H1 (cell line): ENCODE measurements around the gene C1orf116. TPM values are rescaled to one million over a fixed set of nuclear protein-coding genes. Genes with fewer than 3 reads are reported as not detected.

Experiments
- CTCF ChIA-PET: fragments of 300-600 bp; sonication (Branson Sonifier 250); formaldehyde crosslinking; loops from one replicate; lab custom pipeline; 2021; ENCODE audit not compliant: partially characterized antibody; lab: Charles Lee
- POLR2A ChIA-PET: fragments of 300-600 bp; sonication (Branson Sonifier 250); formaldehyde crosslinking; loops from one replicate; lab custom pipeline; 2021; ENCODE audit warnings: inconsistent platforms; ENCODE audit not compliant: partially characterized antibody; lab: Charles Lee
- DNase-seq, 2 experiments: peaks; one replicate each; pipeline versions ENCODE4 v3.0.0 to v3.0.0-alpha.2; 2010 to 2022; ENCODE audit warnings: low spot score in 2 of 2, low read depth in 1 of 2, mixed read lengths in 1 of 2
- FAIRE-seq: peaks from 2 replicates; lab custom pipeline; 2011; peaks lifted over from hg19 to GRCh38; lab: Jason Lieb, UNC
- H2AFZ ChIP-seq: 2 replicates; pipeline ENCODE4 v1.8.1; 2012; ENCODE audit warnings: low read length, inconsistent platforms
- H2AK5ac ChIP-seq: 2 replicates; pipeline ENCODE4 v1.6.1; 2013; ENCODE audit warnings: low read depth, low read length
- H2BK120ac ChIP-seq: replicated peaks from 2 replicates; pipeline ENCODE3; 2013; ENCODE audit warnings: low read depth, low read length, inconsistent platforms
- H2BK12ac ChIP-seq: 2 replicates; pipeline ENCODE4 v1.6.1; 2013; ENCODE audit warnings: low read depth, low read length
- H2BK15ac ChIP-seq: 2 replicates; pipeline ENCODE4 v1.6.1; 2013; ENCODE audit warnings: low read length
- H2BK20ac ChIP-seq: 2 replicates; pipeline ENCODE4 v1.6.1; 2013; ENCODE audit warnings: low read length
- H2BK5ac ChIP-seq: 2 replicates; pipeline ENCODE4 v1.6.1; 2013; ENCODE audit warnings: low read depth, low read length
- H3K14ac ChIP-seq: 2 replicates; pipeline ENCODE4 v1.6.1; 2013; ENCODE audit warnings: inconsistent platforms; ENCODE audit not compliant: insufficient read length
- H3K18ac ChIP-seq: 2 replicates; pipeline ENCODE4 v1.6.1; 2013; ENCODE audit warnings: low read length; ENCODE audit errors: extremely low read depth
- H3K23ac ChIP-seq: 2 replicates; pipeline ENCODE4 v1.6.1; 2013; ENCODE audit warnings: inconsistent platforms; ENCODE audit not compliant: insufficient read length
- H3K23me2 ChIP-seq: 2 replicates; pipeline ENCODE4 v1.6.1; 2013; ENCODE audit warnings: low read depth, low read length
- H3K27ac ChIP-seq: 2 replicates; pipeline ENCODE4 v1.6.1; 2011; ENCODE audit warnings: low read depth, low read length, inconsistent platforms
- H3K27me3 ChIP-seq, 4 experiments: replicated peaks in 1 of 4; 1 replicate in 1 of 4; 2 replicates in 3 of 4; pipeline versions ENCODE4 v1.6.1 to v1.8.1; 2011 to 2013; ENCODE audit warnings: low read length in 3 of 4, mild to moderate bottlenecking in 3 of 4, inconsistent platforms in 2 of 4, mixed read lengths in 2 of 4, moderate library complexity in 1 of 4; ENCODE audit not compliant: control insufficient read depth in 3 of 4, insufficient read depth in 3 of 4; ENCODE audit errors: extremely low read depth in 1 of 4
- H3K36me3 ChIP-seq, 4 experiments: 2 replicates each; pipeline versions ENCODE4 v1.6.1 to v1.8.1; 2011 to 2013; ENCODE audit warnings: mild to moderate bottlenecking in 4 of 4, low read length in 3 of 4, moderate library complexity in 2 of 4, control low read depth in 1 of 4, inconsistent platforms in 1 of 4; ENCODE audit not compliant: insufficient read depth in 4 of 4, control insufficient read depth in 2 of 4
- H3K4ac ChIP-seq: replicated peaks from 2 replicates; pipeline ENCODE3; 2013; ENCODE audit warnings: low read length, low read depth, mixed read lengths, inconsistent platforms; ENCODE audit not compliant: insufficient read length
- H3K4me1 ChIP-seq, 4 experiments: replicated peaks in 1 of 4; 1 replicate in 1 of 4; 2 replicates in 3 of 4; pipeline versions ENCODE4 v1.6.1 to v1.8.1; 2011 to 2013; ENCODE audit warnings: low read length in 3 of 4, inconsistent platforms in 2 of 4, mixed read lengths in 1 of 4; ENCODE audit not compliant: insufficient read depth in 4 of 4, control insufficient read depth in 3 of 4
- H3K4me2 ChIP-seq, 2 experiments: 2 replicates each; pipeline versions ENCODE4 v1.6.1 to v1.8.1; 2011 to 2013; ENCODE audit warnings: low read depth in 2 of 2, low read length in 2 of 2, control low read depth in 1 of 2, inconsistent platforms in 1 of 2, mild to moderate bottlenecking in 1 of 2; ENCODE audit not compliant: insufficient read depth in 1 of 2
- H3K4me3 ChIP-seq, 4 experiments: fragments of 200-600, 300-600 bp in 1 of 4; sonication (generic), shearing (Covaris generic), sonication (Bioruptor Twin) in 1 of 4; 2 replicates each; pipeline versions ENCODE4 v1.5.1 to v1.8.1; 2011 to 2016; ENCODE audit warnings: low read length in 4 of 4, low read depth in 3 of 4, control low read depth in 2 of 4, inconsistent platforms in 2 of 4, mild to moderate bottlenecking in 2 of 4, mixed read lengths in 1 of 4, moderate library complexity in 1 of 4; ENCODE audit not compliant: insufficient read depth in 2 of 4; ENCODE audit errors: extremely low read depth in 1 of 4
- H3K56ac ChIP-seq: replicated peaks from 2 replicates; pipeline ENCODE3; 2013; ENCODE audit warnings: low read depth, mild to moderate bottlenecking, mixed read lengths, low read length, inconsistent platforms; ENCODE audit not compliant: insufficient read length
- H3K79me1 ChIP-seq: 2 replicates; pipeline ENCODE4 v1.6.1; 2013; ENCODE audit warnings: low read depth, low read length, control low read depth
- H3K79me2 ChIP-seq, 2 experiments: 2 replicates each; pipeline versions ENCODE4 v1.6.1 to v1.8.1; 2012 to 2013; ENCODE audit warnings: low read length in 2 of 2, mild to moderate bottlenecking in 2 of 2, inconsistent platforms in 1 of 2; ENCODE audit not compliant: insufficient read depth in 2 of 2, control insufficient read depth in 1 of 2
- H3K9ac ChIP-seq, 4 experiments: replicated peaks in 1 of 4; 1 replicate in 1 of 4; 2 replicates in 3 of 4; pipeline versions ENCODE4 v1.6.1 to v1.8.1; 2011 to 2013; ENCODE audit warnings: low read depth in 3 of 4, low read length in 3 of 4, control low read depth in 2 of 4, mild to moderate bottlenecking in 2 of 4, moderate library complexity in 2 of 4, inconsistent platforms in 1 of 4; ENCODE audit errors: extremely low read depth in 1 of 4
- H3K9me3 ChIP-seq, 2 experiments: 2 replicates each; pipeline versions ENCODE4 v1.6.1 to v1.8.1; 2012 to 2013; ENCODE audit warnings: mild to moderate bottlenecking in 2 of 2, moderate library complexity in 2 of 2, control low read depth in 1 of 2, inconsistent platforms in 1 of 2, low read depth in 1 of 2, low read length in 1 of 2, mixed read lengths in 1 of 2; ENCODE audit not compliant: insufficient read depth in 2 of 2
- H4K20me1 ChIP-seq, 2 experiments: replicated peaks in 1 of 2; 2 replicates each; pipeline versions ENCODE3 to v1.8.1; 2011 to 2013; ENCODE audit warnings: inconsistent platforms in 2 of 2, low read length in 2 of 2, mild to moderate bottlenecking in 1 of 2; ENCODE audit not compliant: insufficient read depth in 2 of 2, control insufficient read depth in 1 of 2
- H4K5ac ChIP-seq: 2 replicates; pipeline ENCODE4 v1.6.1; 2013; ENCODE audit warnings: low read length, low read depth, mixed read lengths, inconsistent platforms; ENCODE audit not compliant: insufficient read length
- H4K8ac ChIP-seq: 2 replicates; pipeline ENCODE4 v1.8.0; 2013; ENCODE audit warnings: mild to moderate bottlenecking, moderate library complexity, low read length, inconsistent platforms; ENCODE audit not compliant: insufficient read depth; ENCODE audit errors: extremely low read depth
- H4K91ac ChIP-seq: replicated peaks from 2 replicates; pipeline ENCODE3; 2013; ENCODE audit warnings: low read length, mixed read lengths, inconsistent platforms; ENCODE audit not compliant: insufficient read length
- CBX8 ChIP-seq: fragments of 300-800, 300-1000 bp; sonication (generic); IDR thresholded peaks from 2 replicates; pipeline ENCODE4 v1.7.1; 2016; ENCODE audit warnings: low read depth, low read length, borderline replicate concordance
- HDAC2 ChIP-seq, 2 experiments: fragments of 300-600 bp in 1 of 2; sonication (generic) in 1 of 2; IDR thresholded peaks; 2 replicates each; pipeline ENCODE4 v1.6.1; 2011 to 2012; ENCODE audit warnings: low read depth in 2 of 2, low read length in 2 of 2, mild to moderate bottlenecking in 2 of 2, moderate library complexity in 2 of 2, borderline replicate concordance in 1 of 2, inconsistent platforms in 1 of 2
- MAX ChIP-seq: IDR thresholded peaks from 2 replicates; pipeline ENCODE4 v1.6.1; 2012; ENCODE audit warnings: inconsistent platforms
- RBBP5 ChIP-seq: IDR thresholded peaks from 2 replicates; pipeline ENCODE4 v1.7.1; 2012; ENCODE audit warnings: low read depth, mild to moderate bottlenecking, inconsistent platforms, low read length, moderate library complexity, borderline replicate concordance
- RNF2 ChIP-seq: fragments of 200-900, 300-1000 bp; sonication (generic); IDR thresholded peaks from 2 replicates; pipeline ENCODE4 v1.7.1; 2016; ENCODE audit warnings: borderline replicate concordance, low read depth, mild to moderate bottlenecking, antibody characterized with exemption, low read length; ENCODE audit not compliant: poor library complexity, severe bottlenecking; ENCODE audit errors: missing control alignments
- RXRA ChIP-seq: IDR thresholded peaks from 2 replicates; pipeline ENCODE4 v1.6.1; 2011; ENCODE audit warnings: low read depth, mild to moderate bottlenecking, low read length, moderate library complexity; ENCODE audit not compliant: insufficient read depth
- SIN3A ChIP-seq, 2 experiments: IDR thresholded peaks in 1 of 2; conservative IDR thresholded peaks in 1 of 2; 2 replicates each; pipeline ENCODE4 v1.6.1; 2011 to 2012; ENCODE audit warnings: low read length in 2 of 2, improper control_type of control experiment in 1 of 2, low read depth in 1 of 2, mild to moderate bottlenecking in 1 of 2
- TBP ChIP-seq: IDR thresholded peaks from 2 replicates; pipeline ENCODE4 v1.6.1; 2011; ENCODE audit warnings: low read depth, low read length, improper control_type of control experiment
- WGBS, 2 experiments: shearing (Covaris generic) in 1 of 2; methylation state at CpG; one replicate each; pipeline versions ENCODE4 v1.1.6 to v1.1.7; 2013 to 2015; ENCODE audit warnings: low lambda C conversion rate in 2 of 2, mixed read lengths in 2 of 2, inconsistent platforms in 1 of 2, low coverage in 1 of 2, missing lambda C conversion rate in 1 of 2; ENCODE audit not compliant: insufficient replicate concordance in 2 of 2, insufficient coverage in 1 of 2, insufficient read length in 1 of 2; ENCODE audit errors: extremely low coverage in 1 of 2, missing lambda C conversion rate in 1 of 2; 5-methylcytosine and 5-hydroxymethylcytosine counted together
- polyA plus RNA-seq, 7 experiments: library from polyadenylated mRNA; depleted of rRNA in 3 of 7; stranded (reverse) in 5 of 7; unstranded in 2 of 7; fragments of >200 nt in 5 of 7; fragments of 200-250 nt in 2 of 7; gene quantifications; 1 replicate in 5 of 7; 2 replicates in 1 of 7; 4 replicates in 1 of 7; pipeline versions ENCODE4 v1.2.1 to v1.2.3, GENCODE V29; 2011 to 2013; ENCODE audit warnings: missing spikeins in 2 of 7, mixed read lengths in 2 of 7
- total RNA-seq: library from RNA; stranded (reverse); fragmentation: NEBNext Ultra II Directional; extraction: Animal tissue kit (Norgen Biotek cat#: 25700); gene quantifications from 2 replicates; pipeline ENCODE4 v1.2.1, GENCODE V29; 2021

Gene C1orf116
- total and polyA plus RNA-seq, 2 of the 8 experiments (the other 6 are each of a cell fraction or from before 2014, with no cell fraction given): 2.2 to 3.9 TPM

GRCh38 chr1:207051191-207051943 lies 18.8 kb upstream of the C1orf116 start, which contains the start of gene YOD1:
Gene YOD1, minus strand, starts transcription at chr1:207051208. Its CDS starts 178 bp downstream, at chr1:207051030.
- peaks cover 9 to 27% (median 10%) of the 10 kb centered on the region in 4 experiments; a peak in 7 of 8 replicates for H3K36me3 ChIP-seq
- FAIRE-seq: no peak
- H2BK12ac ChIP-seq: peak within 1 kb of the TSS; percentile 69
- peak within 1 kb of the TSS; percentile 95 for H3K27ac ChIP-seq
- peaks cover 3 to 41% of the 10 kb centered on the region in 2 experiments; a peak in 3 of 4 replicates for H3K79me2 ChIP-seq
- H3K14ac ChIP-seq: no peak within 1 kb of the TSS
- H3K23ac ChIP-seq: no peak within 1 kb of the TSS
- H2AK5ac ChIP-seq: no peak within 1 kb of the TSS
- H3K9me3 ChIP-seq: no peaks in the 10 kb centered on the region
- no peak within 1 kb of the TSS for H2BK20ac ChIP-seq
- H4K5ac ChIP-seq: peak within 1 kb of the TSS; percentile 83
- no peak for DNase-seq
- H3K4me3 ChIP-seq: peak within 1 kb of the TSS; percentile 79 to 99 (median 99)
- H3K56ac ChIP-seq: peak within 1 kb of the TSS; percentile 62
- peak within 1 kb of the TSS; percentile 39 for H3K4ac ChIP-seq
- peaks cover 5% of the 10 kb centered on the region; the same call in 1 of the 2 replicates for H3K23me2 ChIP-seq
- ChIA-PET CTCF (interaction anchor here (1.5 to 4.2 kb wide), 2 partner anchors 20 to 29 kb away, joined by 7 to 40 read pairs; partner anchors contain the start of gene C1orf116), POLR2A (interaction anchor here (1.0 to 2.9 kb wide), 2 partner anchors 9 to 19 kb away, joined by 3 to 15 read pairs; partner anchors contain the start of gene C1orf116)
- peak within 1 kb of the TSS; percentile 99 for H4K8ac ChIP-seq
- peak within 1 kb of the TSS; percentile 58 to 73 for H3K4me2 ChIP-seq
- no peaks in the 10 kb centered on the region; the same call in 1 of the 2 replicates for H3K79me1 ChIP-seq
- 40% methylated on average over 15 of the region's 15 CpGs; no CpG with 5 or more reads in 1 of the 2 experiments for WGBS, 2 experiments
- peaks cover 0 to 8% (median 2%) of the 10 kb centered on the region in 4 experiments; a peak in 3 of 7 replicates for H3K4me1 ChIP-seq
- peak within 1 kb of the TSS; percentile 78 for H4K91ac ChIP-seq
- H3K9ac ChIP-seq: peak within 1 kb of the TSS; percentile 93 to 97 (median 95)
- peaks cover 7 to 12% of the 10 kb centered on the region in 2 experiments for H4K20me1 ChIP-seq
- H2BK15ac ChIP-seq: no peak within 1 kb of the TSS; the same call in 1 of the 2 replicates
- no peaks in the 10 kb centered on the region for H3K27me3 ChIP-seq
- H3K18ac ChIP-seq: peak within 1 kb of the TSS; percentile 76
- no peak within 1 kb of the TSS for H2BK120ac ChIP-seq
- peak within 1 kb of the TSS; percentile 3 for H2BK5ac ChIP-seq
- peak within 1 kb of the TSS; percentile 98 for H2AFZ ChIP-seq
- TF ChIP-seq MAX (no peak), CBX8 (no peak), RBBP5 (no peak; the same call in 1 of the 2 replicates), TBP (no peak), HDAC2 (IDR thresholded peaks at IDR 0.05; ENCODE audit: borderline replicate concordance in 1 of 2, low read depth in 2 of 2, low read length in 2 of 2) (no peak), SIN3A (conservative IDR thresholded peaks at IDR 0.05 in 1 of 2, IDR thresholded peaks at IDR 0.05 in 1 of 2; ENCODE audit: low read depth in 1 of 2, low read length in 2 of 2) (no peak), RXRA (no peak), RNF2 (no peak)
